ENCODE results near the gene AIMP1.

AIMP1 gene

DNA sequence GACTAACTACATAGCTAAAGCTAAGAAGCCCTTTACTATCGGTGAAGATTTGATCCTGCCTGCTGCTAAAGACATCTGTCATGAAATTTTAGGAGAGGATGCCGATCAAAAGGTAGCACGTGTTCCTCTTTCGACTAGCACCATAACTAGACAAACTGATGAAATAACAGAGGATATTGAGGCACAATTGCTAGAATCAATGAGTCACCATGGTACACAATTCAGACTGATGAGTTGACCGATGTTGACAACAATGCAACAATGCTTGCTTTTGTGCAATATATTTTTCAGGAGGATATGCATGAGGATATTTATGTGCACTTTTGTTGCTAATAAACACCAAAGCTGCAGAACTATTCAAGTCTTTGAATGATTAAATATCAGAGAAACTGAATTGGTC, 24.7 kb upstream of the AIMP1 start:
- Histone ChIP-seq H3K9ac (ENCODE audit: low read length in 2 of 2) (no peak overlapping the region), H3K4me1 (ENCODE audit: control insufficient read depth, insufficient read depth, low read length) (no peaks in the 10 kb centered on the region), H3K27me3 (ENCODE audit: control insufficient read depth in 1 of 2, insufficient read depth in 2 of 2, low read length in 2 of 2) (no peaks in the 10 kb centered on the region), H3K27ac (ENCODE audit: low read length) (no peak overlapping the region), H3K36me3 (ENCODE audit: control insufficient read depth in 2 of 2, insufficient read depth in 2 of 2, low read length in 2 of 2) (peaks cover 8 to 13% of the 10 kb centered on the region in 2 donors), H3K4me3 (ENCODE audit: low read length in 2 of 2) (no peak overlapping the region), H3K9me3 (ENCODE audit: control insufficient read depth in 2 of 2, low read length in 2 of 2) (no peaks in the 10 kb centered on the region)

DNA sequence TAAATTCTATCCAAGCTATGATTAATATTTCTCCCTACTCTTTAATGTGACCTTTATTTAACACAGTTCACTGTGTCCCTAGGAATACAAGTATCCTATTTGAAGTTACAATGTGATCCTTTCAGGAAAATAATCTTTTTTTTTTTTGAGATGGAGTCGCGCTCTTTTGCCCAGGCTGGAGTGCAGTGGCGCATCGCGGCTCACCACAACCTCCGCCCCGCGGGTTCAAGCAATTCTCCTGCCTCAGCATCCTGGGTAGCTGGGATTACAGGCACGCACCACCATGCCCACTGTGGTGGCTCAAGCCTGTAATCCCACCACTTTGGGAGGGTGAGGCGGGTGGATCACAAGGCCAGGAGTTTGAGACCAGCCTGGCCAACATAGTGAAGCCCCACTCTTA, 22.3 kb upstream of the AIMP1 start:
- no peak overlapping the region for H3K9ac ChIP-seq (ENCODE audit: low read length in 2 of 2)
- no peak overlapping the region for H3K27ac ChIP-seq (ENCODE audit: low read length)
- no peaks in the 10 kb centered on the region for H3K4me1 ChIP-seq (ENCODE audit: control insufficient read depth, insufficient read depth, low read length)
- no peak overlapping the region for H3K4me3 ChIP-seq (ENCODE audit: low read length in 2 of 2)
- peaks cover 8 to 17% of the 10 kb centered on the region in 2 donors for H3K36me3 ChIP-seq (ENCODE audit: control insufficient read depth in 2 of 2, insufficient read depth in 2 of 2, low read length in 2 of 2)
- no peaks in the 10 kb centered on the region for H3K9me3 ChIP-seq (ENCODE audit: control insufficient read depth in 2 of 2, low read length in 2 of 2)
- no peaks in the 10 kb centered on the region for H3K27me3 ChIP-seq (ENCODE audit: control insufficient read depth in 1 of 2, insufficient read depth in 2 of 2, low read length in 2 of 2)

DNA sequence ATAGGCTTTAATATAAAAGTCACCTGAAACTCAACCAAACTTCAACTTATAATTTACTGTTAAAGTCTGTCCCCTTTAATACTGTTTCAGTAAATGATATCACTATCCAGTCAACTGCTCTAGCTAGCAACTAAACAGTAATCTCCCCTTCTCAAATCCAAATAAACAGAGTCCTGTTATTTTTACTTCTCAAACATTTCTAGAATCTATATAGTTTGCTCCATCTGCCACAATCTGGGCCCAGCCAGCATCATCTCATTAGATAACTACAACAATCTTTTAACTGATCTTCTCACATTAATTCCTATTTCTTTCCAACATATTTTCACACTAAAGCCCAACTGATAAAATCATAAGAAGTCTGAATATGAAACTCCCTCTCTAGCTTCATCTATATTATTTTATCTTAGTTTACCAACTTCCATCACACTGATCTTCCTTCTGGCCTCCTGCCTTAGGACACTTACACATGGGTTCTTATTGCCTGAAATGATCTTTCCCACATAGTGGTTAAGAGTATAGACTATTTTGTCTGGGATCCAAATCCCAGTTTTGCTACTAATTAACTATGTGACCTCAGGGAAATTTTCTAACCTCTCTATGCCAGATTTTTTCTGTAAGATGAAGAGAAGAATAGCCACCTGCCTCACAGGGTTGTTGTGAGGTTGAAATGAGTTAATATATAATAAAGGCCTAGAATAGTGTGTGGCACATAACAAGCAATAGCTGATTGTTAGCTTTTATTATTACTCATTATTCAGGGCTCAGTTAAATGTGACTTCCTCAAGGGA, 18.9 kb upstream of the AIMP1 start:
- Histone ChIP-seq H3K9ac (ENCODE audit: low read length in 2 of 2) (no peak overlapping the region), H3K27ac (ENCODE audit: low read length) (no peak overlapping the region), H3K4me1 (ENCODE audit: control insufficient read depth, insufficient read depth, low read length) (no peaks in the 10 kb centered on the region), H3K9me3 (ENCODE audit: control insufficient read depth in 2 of 2, low read length in 2 of 2) (no peaks in the 10 kb centered on the region), H3K4me3 (ENCODE audit: low read length in 2 of 2) (no peak overlapping the region), H3K36me3 (ENCODE audit: control insufficient read depth in 2 of 2, insufficient read depth in 2 of 2, low read length in 2 of 2) (peaks cover 0 to 15% of the 10 kb centered on the region in 2 donors), H3K27me3 (ENCODE audit: control insufficient read depth in 1 of 2, insufficient read depth in 2 of 2, low read length in 2 of 2) (no peaks in the 10 kb centered on the region)

DNA sequence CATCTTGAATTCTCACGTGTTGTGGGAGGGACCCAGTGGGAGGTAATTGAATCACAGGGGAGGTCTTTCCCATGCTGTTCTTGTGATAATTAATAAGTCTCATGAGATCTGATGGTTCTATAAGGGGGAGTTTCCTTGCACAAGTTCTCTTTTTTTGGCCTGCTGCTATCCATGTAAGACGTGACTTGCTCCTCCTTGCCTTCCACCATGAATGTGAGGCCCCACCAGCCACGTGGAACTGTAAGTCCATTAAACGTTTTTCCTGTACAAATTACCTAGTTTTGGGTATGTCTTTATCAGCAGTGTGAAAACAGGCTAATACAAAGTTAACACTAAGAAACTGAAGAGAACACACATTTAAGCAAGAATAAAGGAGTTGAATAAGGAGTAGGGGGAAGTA, 16.4 kb upstream of the AIMP1 start:
- H3K4me1 ChIP-seq (ENCODE audit: control insufficient read depth, insufficient read depth, low read length) = no peaks in the 10 kb centered on the region
- H3K4me3 ChIP-seq (ENCODE audit: low read length in 2 of 2) = no peak overlapping the region
- no peak overlapping the region for H3K9ac ChIP-seq (ENCODE audit: low read length in 2 of 2)
- peaks cover 0 to 10% of the 10 kb centered on the region in 2 donors for H3K36me3 ChIP-seq (ENCODE audit: control insufficient read depth in 2 of 2, insufficient read depth in 2 of 2, low read length in 2 of 2)
- no peak overlapping the region for H3K27ac ChIP-seq (ENCODE audit: low read length)
- no peaks in the 10 kb centered on the region for H3K9me3 ChIP-seq (ENCODE audit: control insufficient read depth in 2 of 2, low read length in 2 of 2)
- no peaks in the 10 kb centered on the region for H3K27me3 ChIP-seq (ENCODE audit: control insufficient read depth in 1 of 2, insufficient read depth in 2 of 2, low read length in 2 of 2)

DNA sequence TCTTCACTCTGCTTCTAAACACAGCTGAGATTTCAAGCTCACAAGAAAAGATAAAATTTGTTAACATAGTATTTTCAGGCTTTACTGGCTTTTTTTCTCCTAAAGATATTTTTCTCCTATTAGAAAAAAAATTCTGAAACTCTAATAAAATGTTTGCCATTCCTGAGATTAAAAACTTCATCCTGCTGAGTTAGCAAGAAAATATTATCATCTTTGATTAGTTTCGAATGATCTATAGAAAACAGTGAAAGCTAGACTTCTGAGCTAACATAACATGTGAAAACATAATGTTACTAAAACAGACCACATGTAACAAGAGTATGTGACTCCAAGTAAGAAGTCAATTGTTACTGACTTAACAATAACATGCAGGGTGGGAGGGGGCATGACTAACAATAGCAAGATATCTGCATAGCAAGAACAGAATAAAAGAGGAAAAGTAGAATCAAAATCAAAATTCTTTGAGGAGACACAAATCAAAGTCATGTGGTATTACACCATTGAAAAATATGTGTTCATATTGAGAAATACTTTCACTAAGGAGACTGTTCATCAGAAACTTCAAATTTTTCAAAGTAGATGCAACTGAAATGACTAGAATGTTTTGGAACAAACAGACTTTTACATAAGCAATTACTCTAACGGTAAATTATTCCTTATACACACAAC, 14.8 kb upstream of the AIMP1 start:
- Histone ChIP-seq H3K4me1 (ENCODE audit: control insufficient read depth, insufficient read depth, low read length) (no peaks in the 10 kb centered on the region), H3K27me3 (ENCODE audit: control insufficient read depth in 1 of 2, insufficient read depth in 2 of 2, low read length in 2 of 2) (no peaks in the 10 kb centered on the region), H3K4me3 (ENCODE audit: low read length in 2 of 2) (no peak overlapping the region), H3K27ac (ENCODE audit: low read length) (no peak overlapping the region), H3K9ac (ENCODE audit: low read length in 2 of 2) (no peak overlapping the region), H3K9me3 (ENCODE audit: control insufficient read depth in 2 of 2, low read length in 2 of 2) (no peaks in the 10 kb centered on the region), H3K36me3 (ENCODE audit: control insufficient read depth in 2 of 2, insufficient read depth in 2 of 2, low read length in 2 of 2) (peaks cover 0 to 7% of the 10 kb centered on the region in 2 donors)

DNA sequence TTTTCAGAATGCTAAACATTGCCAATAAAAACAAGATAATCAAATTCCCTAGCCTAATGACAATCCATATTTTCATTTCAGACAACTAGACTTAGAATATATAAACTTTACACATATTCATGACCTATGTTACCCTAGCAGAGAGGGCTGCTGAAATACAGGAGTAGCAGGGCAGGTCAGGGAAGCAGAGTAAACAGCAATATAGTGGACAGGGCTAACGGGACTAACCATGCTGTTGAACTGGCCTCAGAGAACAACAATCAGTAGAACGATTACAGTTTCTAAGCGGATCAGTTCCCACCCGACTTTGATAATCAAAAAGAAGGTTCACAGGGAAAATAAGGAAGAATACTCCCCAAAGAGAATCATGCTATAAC, 14.3 kb upstream of the AIMP1 start:
- no peaks in the 10 kb centered on the region for H3K4me1 ChIP-seq (ENCODE audit: control insufficient read depth, insufficient read depth, low read length)
- H3K27ac ChIP-seq (ENCODE audit: low read length) = no peak overlapping the region
- no peaks in the 10 kb centered on the region for H3K27me3 ChIP-seq (ENCODE audit: control insufficient read depth in 1 of 2, insufficient read depth in 2 of 2, low read length in 2 of 2)
- H3K9me3 ChIP-seq (ENCODE audit: control insufficient read depth in 2 of 2, low read length in 2 of 2) = no peaks in the 10 kb centered on the region
- H3K4me3 ChIP-seq (ENCODE audit: low read length in 2 of 2) = no peak overlapping the region
- H3K36me3 ChIP-seq (ENCODE audit: control insufficient read depth in 2 of 2, insufficient read depth in 2 of 2, low read length in 2 of 2) = peaks cover 0 to 7% of the 10 kb centered on the region in 2 donors
- H3K9ac ChIP-seq (ENCODE audit: low read length in 2 of 2) = no peak overlapping the region

DNA sequence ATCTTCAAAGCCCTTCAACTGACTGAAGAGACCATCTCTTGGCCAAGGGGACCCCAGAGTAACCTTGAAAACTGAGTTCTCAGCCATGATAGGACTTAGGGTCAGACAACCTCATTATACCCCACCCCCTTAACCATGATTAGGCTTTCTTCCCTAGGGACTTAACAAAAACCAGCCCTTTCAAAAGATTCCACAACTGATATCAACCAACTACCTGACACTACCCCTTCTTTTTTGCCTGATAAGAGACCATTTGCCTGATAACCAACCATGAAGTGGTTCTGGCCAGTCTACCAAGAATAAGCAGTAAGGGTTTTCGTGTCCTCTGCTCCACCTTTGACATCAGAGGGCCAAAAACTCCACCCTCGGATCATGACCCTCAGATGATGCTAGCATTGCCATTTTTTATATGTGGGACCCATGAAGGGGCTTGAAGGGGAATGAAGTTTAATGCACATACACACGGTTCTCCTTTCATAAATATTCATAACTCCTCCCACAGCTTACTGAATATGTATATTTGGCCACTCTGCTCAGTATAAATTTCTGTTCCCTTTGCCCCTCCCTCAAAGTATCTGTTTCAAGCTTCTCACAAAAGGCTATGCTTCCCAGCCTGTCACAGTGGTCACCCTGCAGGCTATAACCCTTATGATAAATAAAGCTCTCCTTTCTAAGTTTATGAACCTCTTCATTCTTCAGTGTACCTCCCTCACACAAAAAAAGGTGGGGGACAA, 12.6 kb upstream of the AIMP1 start:
- peaks cover 0 to 7% of the 10 kb centered on the region in 2 donors for H3K36me3 ChIP-seq (ENCODE audit: control insufficient read depth in 2 of 2, insufficient read depth in 2 of 2, low read length in 2 of 2)
- no peaks in the 10 kb centered on the region for H3K27me3 ChIP-seq (ENCODE audit: control insufficient read depth in 1 of 2, insufficient read depth in 2 of 2, low read length in 2 of 2)
- H3K9me3 ChIP-seq (ENCODE audit: control insufficient read depth in 2 of 2, low read length in 2 of 2) = no peaks in the 10 kb centered on the region
- no peak overlapping the region for H3K27ac ChIP-seq (ENCODE audit: low read length)
- H3K4me3 ChIP-seq (ENCODE audit: low read length in 2 of 2) = no peak overlapping the region
- H3K9ac ChIP-seq (ENCODE audit: low read length in 2 of 2) = no peak overlapping the region
- no peaks in the 10 kb centered on the region for H3K4me1 ChIP-seq (ENCODE audit: control insufficient read depth, insufficient read depth, low read length)

DNA sequence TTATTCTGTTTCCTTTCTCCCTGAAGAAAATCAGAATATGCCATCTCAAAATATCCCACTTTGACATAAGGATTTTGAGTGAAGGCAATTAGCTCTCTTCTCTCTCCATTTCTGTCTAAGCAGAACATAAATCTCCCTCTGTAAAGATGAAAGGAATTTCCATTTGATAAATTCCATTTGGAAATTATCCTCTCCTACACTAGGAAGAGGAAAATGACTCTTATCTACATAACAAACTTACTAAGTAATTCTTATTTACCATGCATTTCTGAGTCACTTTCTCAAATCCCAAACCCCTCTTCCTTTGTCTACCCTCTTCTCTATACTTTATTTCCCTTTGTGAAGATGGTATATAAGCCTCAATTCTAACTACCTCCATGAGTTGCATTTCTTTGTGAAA, 11.7 kb upstream of the AIMP1 start:
- Histone ChIP-seq H3K9me3 (ENCODE audit: control insufficient read depth in 2 of 2, low read length in 2 of 2) (no peaks in the 10 kb centered on the region), H3K4me3 (ENCODE audit: low read length in 2 of 2) (no peak overlapping the region), H3K36me3 (ENCODE audit: control insufficient read depth in 2 of 2, insufficient read depth in 2 of 2, low read length in 2 of 2) (peaks cover 0 to 3% of the 10 kb centered on the region in 2 donors), H3K27me3 (ENCODE audit: control insufficient read depth in 1 of 2, insufficient read depth in 2 of 2, low read length in 2 of 2) (no peaks in the 10 kb centered on the region), H3K4me1 (ENCODE audit: control insufficient read depth, insufficient read depth, low read length) (no peaks in the 10 kb centered on the region), H3K27ac (ENCODE audit: low read length) (no peak overlapping the region), H3K9ac (ENCODE audit: low read length in 2 of 2) (no peak overlapping the region)

DNA sequence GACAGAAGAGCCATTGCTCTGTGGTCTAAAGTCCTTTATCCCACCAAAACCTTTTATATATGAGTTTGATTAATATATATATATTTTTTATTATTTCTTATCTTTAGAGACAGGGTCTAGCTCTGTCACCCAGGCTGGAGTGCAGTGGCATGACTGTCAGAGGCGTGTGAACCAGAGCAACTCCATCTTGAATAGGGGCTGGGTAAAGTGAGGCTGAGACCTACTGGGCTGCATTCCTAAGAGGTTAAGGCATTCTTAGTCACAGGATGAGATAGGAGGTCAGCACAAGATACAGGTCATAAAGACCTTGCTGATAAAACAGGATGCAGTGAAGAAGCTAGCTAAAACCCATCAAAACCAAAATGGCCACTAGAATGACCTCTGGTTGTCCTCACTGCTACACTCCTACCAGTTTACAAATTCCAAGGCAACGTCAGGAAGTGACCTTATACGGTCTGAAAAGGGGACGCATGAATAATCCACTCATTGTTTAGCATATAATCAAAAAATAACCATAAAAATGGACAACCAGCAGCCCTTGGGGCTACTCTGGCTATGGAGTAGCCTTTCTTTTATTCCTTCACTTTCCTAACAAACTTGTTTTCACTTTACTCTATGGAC, 10.8 kb upstream of the AIMP1 start:
- H3K4me1 ChIP-seq (ENCODE audit: control insufficient read depth, insufficient read depth, low read length) = no peaks in the 10 kb centered on the region
- H3K36me3 ChIP-seq (ENCODE audit: control insufficient read depth in 2 of 2, insufficient read depth in 2 of 2, low read length in 2 of 2) = peaks cover 0 to 3% of the 10 kb centered on the region in 2 donors
- H3K9me3 ChIP-seq (ENCODE audit: control insufficient read depth in 2 of 2, low read length in 2 of 2) = no peaks in the 10 kb centered on the region
- no peak overlapping the region for H3K9ac ChIP-seq (ENCODE audit: low read length in 2 of 2)
- H3K27ac ChIP-seq (ENCODE audit: low read length) = no peak overlapping the region
- H3K4me3 ChIP-seq (ENCODE audit: low read length in 2 of 2) = no peak overlapping the region
- no peaks in the 10 kb centered on the region for H3K27me3 ChIP-seq (ENCODE audit: control insufficient read depth in 1 of 2, insufficient read depth in 2 of 2, low read length in 2 of 2)

DNA sequence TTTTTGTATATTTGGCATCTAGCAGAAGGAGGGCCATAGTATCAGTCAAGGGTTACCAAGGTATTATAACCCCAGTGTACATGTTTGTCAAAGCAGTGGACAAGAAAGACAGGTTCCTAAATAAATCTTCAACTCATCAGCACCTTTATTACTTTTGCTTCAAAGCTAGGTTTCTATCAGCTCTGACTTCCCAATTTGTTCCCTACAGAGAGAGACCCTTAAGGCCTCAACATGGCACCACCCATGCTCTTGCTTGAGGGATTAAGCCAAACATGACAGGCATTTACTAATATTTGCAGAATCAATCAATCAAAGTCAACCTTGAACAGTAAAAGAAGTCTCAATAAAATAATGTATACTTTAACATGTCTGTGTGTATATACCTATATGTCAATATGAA, 9.8 kb upstream of the AIMP1 start:
- no peak overlapping the region for H3K9ac ChIP-seq (ENCODE audit: low read length in 2 of 2)
- H3K27me3 ChIP-seq (ENCODE audit: control insufficient read depth in 1 of 2, insufficient read depth in 2 of 2, low read length in 2 of 2) = no peaks in the 10 kb centered on the region
- H3K4me3 ChIP-seq (ENCODE audit: low read length in 2 of 2) = no peak overlapping the region
- no peaks in the 10 kb centered on the region for H3K4me1 ChIP-seq (ENCODE audit: control insufficient read depth, insufficient read depth, low read length)
- H3K9me3 ChIP-seq (ENCODE audit: control insufficient read depth in 2 of 2, low read length in 2 of 2) = no peaks in the 10 kb centered on the region
- peaks cover 0 to 3% of the 10 kb centered on the region in 2 donors for H3K36me3 ChIP-seq (ENCODE audit: control insufficient read depth in 2 of 2, insufficient read depth in 2 of 2, low read length in 2 of 2)
- H3K27ac ChIP-seq (ENCODE audit: low read length) = no peak overlapping the region

Measured in stomach smooth muscle (tissue), 2 donors.